Transverse colon (tissue), 4 donors: ENCODE measurements around the gene SDK1. TPM values are rescaled to one million over a fixed set of nuclear protein-coding genes. Genes with fewer than 3 reads are reported as not detected.

Source experiments
- DNase-seq: peaks from one replicate; pipeline ENCODE4 v3.0.0-alpha.2; 2019
- H3K27ac ChIP-seq, 4 donors: fragments of 200-600 bp; sonication (generic); 2 replicates each; pipeline ENCODE4 v1.5.1; 2016 to 2018; ENCODE audit warnings: inconsistent platforms in 4 of 4
- H3K27me3 ChIP-seq: fragments of 200-600 bp; sonication (generic); 2 replicates; pipeline ENCODE4 v1.5.1; 2017; ENCODE audit warnings: inconsistent platforms
- H3K36me3 ChIP-seq, 4 donors: fragments of 200-600 bp; sonication (generic); 2 replicates each; pipeline ENCODE4 v1.5.1; 2017 to 2019; ENCODE audit warnings: inconsistent platforms in 4 of 4
- H3K4me1 ChIP-seq, 4 donors: fragments of 200-600 bp; sonication (generic); 2 replicates each; pipeline ENCODE4 v1.5.1; 2017 to 2020; ENCODE audit warnings: inconsistent platforms in 4 of 4
- H3K4me3 ChIP-seq, 4 donors: fragments of 200-600 bp; sonication (generic); 1 replicate in 1 of 4; 2 replicates in 3 of 4; pipeline versions ENCODE4 v1.5.1 to v1.6.1; 2017 to 2019; ENCODE audit warnings: inconsistent platforms in 4 of 4
- H3K9me3 ChIP-seq, 2 donors: fragments of 200-600 bp; sonication (generic); 2 replicates each; pipeline ENCODE4 v1.5.1; 2017 to 2019; ENCODE audit warnings: inconsistent platforms in 2 of 2
- EP300 ChIP-seq: sonication (generic); formaldehyde crosslinking; IDR thresholded peaks from one replicate; pipeline ENCODE4 v1.6.1; 2017; ENCODE audit warnings: antibody characterized with exemption, low read depth
- POLR2A ChIP-seq: fragments of 450-650 bp; IDR thresholded peaks from one replicate; pipeline ENCODE4 v1.6.1; 2016; ENCODE audit warnings: antibody characterized with exemption, mild to moderate bottlenecking, moderate library complexity
- POLR2AphosphoS5 ChIP-seq, 3 donors: sonication (generic); formaldehyde crosslinking; IDR thresholded peaks; one replicate each; pipeline ENCODE4 v1.6.1; 2016; ENCODE audit warnings: antibody characterized with exemption in 3 of 3
- WGBS, 2 donors: methylation state at CpG; one replicate each; pipeline ENCODE4 v1.1.5; 2018; ENCODE audit warnings: low coverage in 1 of 2; 5-methylcytosine and 5-hydroxymethylcytosine counted together
- in situ Hi-C, 4 donors: fragments of 200-750 bp; cut with MboI; loops; one replicate each; pipeline versions ENCODE4 v1.15.0 to v1.15.1; 2017; ENCODE audit warnings: low sequenced_read_pairs in 3 of 4, low pct_ligation_motif_present in 1 of 4, low pct_unique_long_range_greater_than_20kb in 1 of 4
- intact Hi-C: fragments of 100-400 bp; cut with DNase I; formaldehyde crosslinking; loops from one replicate; pipeline ENCODE4 v1.15.1; 2023; ENCODE audit warnings: low total_unique reads
- total RNA-seq, 4 donors: library from RNA; depleted of rRNA; stranded (reverse); fragments of >200 nt; gene quantifications; one replicate each; pipeline ENCODE4 v1.1.0, GENCODE V29; 2016
- TF ChIP-seq, protein P1 (sequence below), 5 experiments: fragments of 200-600 bp in 3 of 5; fragments of 450-650 bp in 2 of 5; sonication (generic) in 3 of 5; IDR thresholded peaks; 1 replicate in 2 of 5; 2 replicates in 3 of 5; pipeline ENCODE4 v1.5.1; 2016 to 2017; ENCODE audit warnings: antibody characterized with exemption in 5 of 5, inconsistent platforms in 3 of 5, mild to moderate bottlenecking in 2 of 5, moderate library complexity in 1 of 5

SDK1 gene
- total RNA-seq, 4 donors from 2014 or later: 4.0 to 8.6 (median 5.4) TPM

DNA sequence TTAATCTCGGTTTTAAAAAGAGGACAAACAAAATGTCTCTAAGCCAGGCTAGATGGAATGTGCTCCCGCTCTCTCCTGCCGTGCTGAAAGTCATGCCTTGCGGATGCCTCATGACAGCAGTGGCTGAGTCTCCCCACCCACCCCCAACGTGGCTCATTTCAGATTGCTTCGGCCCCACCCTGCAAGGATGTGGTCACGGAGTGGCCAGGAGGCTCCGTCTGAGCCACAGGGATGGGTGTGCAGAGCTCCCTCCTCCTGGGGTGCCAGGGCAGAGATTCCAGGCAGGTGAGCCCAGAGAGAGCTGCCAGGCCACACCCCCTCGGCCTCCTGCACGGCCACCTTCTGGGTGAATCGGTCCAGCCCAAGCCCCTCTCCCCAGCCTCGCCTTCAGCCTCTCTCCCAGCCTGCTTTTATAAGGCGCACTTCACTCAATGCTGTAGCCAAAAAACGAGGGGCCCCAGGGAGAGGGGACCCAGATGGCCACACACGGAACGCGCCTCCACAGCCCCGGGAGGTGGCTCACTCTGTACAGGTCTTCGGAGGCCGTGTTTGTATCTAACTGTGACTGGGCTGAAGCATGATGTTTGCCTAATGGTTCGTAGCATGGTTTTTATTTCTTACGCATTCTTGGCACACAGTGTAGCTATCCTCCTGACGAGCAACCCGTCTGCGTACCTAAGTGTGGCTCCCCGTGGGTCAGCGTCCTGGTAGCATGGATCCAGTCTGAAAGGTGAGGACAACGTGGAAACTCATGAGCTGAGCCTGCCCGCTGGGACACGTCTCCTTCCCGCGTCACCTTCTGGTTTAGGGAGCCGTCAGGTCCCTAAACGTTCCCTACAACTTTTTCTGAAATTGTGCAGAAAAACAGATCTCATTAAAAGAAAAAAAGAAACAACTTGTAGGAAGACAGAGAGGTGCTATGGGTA lies 967.3 kb downstream of the SDK1 start:
- Histone ChIP-seq H3K9me3 (no peaks in the 10 kb centered on the region), H3K4me3 (no peak overlapping the region), H3K36me3 (no peaks in the 10 kb centered on the region), H3K27ac (no peak overlapping the region), H3K27me3 (no peaks in the 10 kb centered on the region), H3K4me1 (no peaks in the 10 kb centered on the region)
- intact Hi-C loops: no loop called here
- 65 to 82% methylated on average over 8 to 34 of the region's 34 CpGs for WGBS, 2 donors
- in situ Hi-C loops: no loop called here
- TF ChIP-seq, protein P1, sequence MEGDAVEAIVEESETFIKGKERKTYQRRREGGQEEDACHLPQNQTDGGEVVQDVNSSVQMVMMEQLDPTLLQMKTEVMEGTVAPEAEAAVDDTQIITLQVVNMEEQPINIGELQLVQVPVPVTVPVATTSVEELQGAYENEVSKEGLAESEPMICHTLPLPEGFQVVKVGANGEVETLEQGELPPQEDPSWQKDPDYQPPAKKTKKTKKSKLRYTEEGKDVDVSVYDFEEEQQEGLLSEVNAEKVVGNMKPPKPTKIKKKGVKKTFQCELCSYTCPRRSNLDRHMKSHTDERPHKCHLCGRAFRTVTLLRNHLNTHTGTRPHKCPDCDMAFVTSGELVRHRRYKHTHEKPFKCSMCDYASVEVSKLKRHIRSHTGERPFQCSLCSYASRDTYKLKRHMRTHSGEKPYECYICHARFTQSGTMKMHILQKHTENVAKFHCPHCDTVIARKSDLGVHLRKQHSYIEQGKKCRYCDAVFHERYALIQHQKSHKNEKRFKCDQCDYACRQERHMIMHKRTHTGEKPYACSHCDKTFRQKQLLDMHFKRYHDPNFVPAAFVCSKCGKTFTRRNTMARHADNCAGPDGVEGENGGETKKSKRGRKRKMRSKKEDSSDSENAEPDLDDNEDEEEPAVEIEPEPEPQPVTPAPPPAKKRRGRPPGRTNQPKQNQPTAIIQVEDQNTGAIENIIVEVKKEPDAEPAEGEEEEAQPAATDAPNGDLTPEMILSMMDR (IDR thresholded peaks at IDR 0.05): no peak
- TF ChIP-seq POLR2AphosphoS5 (IDR thresholded peaks at IDR 0.05) (no peak), POLR2A (no peak), EP300 (no peak)
- DNase-seq: no peak

DNA sequence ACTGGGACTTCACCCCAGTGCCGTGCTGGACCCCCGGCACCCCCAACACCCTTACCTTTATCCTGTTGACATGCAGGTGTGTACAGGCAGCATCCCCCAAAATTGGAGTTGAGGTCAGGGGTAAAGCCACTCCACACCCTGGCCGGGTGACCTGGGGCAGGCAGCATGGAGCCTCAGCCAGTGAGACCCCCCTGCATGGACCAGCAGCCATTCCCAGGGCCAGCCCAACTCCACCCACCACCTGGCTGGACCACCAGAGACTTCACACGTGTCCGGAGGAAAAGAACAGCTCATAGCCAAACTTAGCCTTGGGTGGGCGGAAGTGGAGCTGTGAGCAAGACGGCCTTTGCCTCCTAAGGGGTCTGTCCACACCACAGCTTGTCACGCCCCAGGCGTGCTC lies 968.0 kb downstream of the SDK1 start:
- Histone ChIP-seq H3K4me3 (no peak overlapping the region), H3K9me3 (no peaks in the 10 kb centered on the region), H3K36me3 (no peaks in the 10 kb centered on the region), H3K4me1 (no peaks in the 10 kb centered on the region), H3K27ac (no peak overlapping the region), H3K27me3 (no peaks in the 10 kb centered on the region)
- in situ Hi-C loops (no loop called here), intact Hi-C loops (no loop called here)
- DNase-seq: no peak
- TF ChIP-seq, protein P1 (IDR thresholded peaks at IDR 0.05): no peak
- TF ChIP-seq POLR2AphosphoS5 (IDR thresholded peaks at IDR 0.05) (no peak), EP300 (no peak), POLR2A (no peak)
- WGBS, 2 donors: 86% methylated on average over 9 of the region's 9 CpGs; no CpG with 5 or more reads in 1 of the 2 donors

DNA sequence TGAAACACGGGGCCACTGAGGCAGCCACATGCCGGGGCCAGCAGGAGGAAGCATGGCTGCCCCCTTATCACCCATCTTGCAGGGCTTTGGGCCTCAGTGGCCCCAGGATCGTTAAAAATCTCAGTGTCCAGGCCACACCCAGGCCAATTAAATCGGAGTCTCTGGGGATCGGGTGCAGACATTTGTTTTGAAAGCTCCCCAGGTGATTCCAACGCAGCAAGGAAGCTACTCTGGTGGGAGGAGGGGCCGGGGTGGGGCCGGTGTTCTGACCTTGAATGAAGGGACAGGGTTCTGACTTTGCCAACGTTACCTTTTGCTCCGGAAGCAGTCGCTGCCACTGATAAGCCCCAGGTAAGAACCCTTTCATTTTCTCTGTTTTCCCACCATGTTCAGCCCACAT lies 968.7 kb downstream of the SDK1 start:
- Histone ChIP-seq H3K36me3 (no peaks in the 10 kb centered on the region), H3K4me3 (no peak overlapping the region), H3K9me3 (no peaks in the 10 kb centered on the region), H3K27me3 (no peaks in the 10 kb centered on the region), H3K27ac (no peak overlapping the region), H3K4me1 (no peaks in the 10 kb centered on the region)
- no peak for DNase-seq
- WGBS, 2 donors: 59% methylated on average over 11 of the region's 11 CpGs; no CpG with 5 or more reads in 1 of the 2 donors
- in situ Hi-C loops: no loop called here
- intact Hi-C loops: no loop called here
- TF ChIP-seq, protein P1 (IDR thresholded peaks at IDR 0.05): no peak
- no peak for TF ChIP-seq POLR2A
- no peak for TF ChIP-seq POLR2AphosphoS5 (IDR thresholded peaks at IDR 0.05)
- TF ChIP-seq EP300: no peak

DNA sequence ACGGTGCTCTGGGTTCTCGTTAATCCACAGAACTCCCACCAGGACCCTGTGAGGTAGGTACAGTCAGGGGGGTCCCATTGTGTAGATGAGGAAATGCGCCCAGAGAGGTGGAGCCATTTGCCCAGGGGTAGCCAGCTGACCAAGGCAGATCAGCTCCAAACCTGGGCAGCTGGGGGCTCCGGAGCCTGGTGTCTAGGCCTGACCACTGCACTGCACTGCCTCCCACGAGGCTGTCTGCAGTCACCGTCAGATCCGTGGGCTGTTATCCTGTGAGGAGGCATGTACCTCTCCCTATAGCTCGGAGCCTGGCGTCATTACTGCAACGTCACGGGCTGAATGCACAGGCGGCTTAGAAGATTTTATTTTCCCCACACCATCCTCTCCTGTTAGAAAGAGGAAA lies 969.2 kb downstream of the SDK1 start:
- H3K4me1 ChIP-seq: no peaks in the 10 kb centered on the region
- no peak overlapping the region for H3K27ac ChIP-seq
- H3K36me3 ChIP-seq: no peaks in the 10 kb centered on the region
- intact Hi-C loops: no loop called here
- no peak for DNase-seq
- H3K4me3 ChIP-seq: no peak overlapping the region
- no peaks in the 10 kb centered on the region for H3K9me3 ChIP-seq
- H3K27me3 ChIP-seq: no peaks in the 10 kb centered on the region
- TF ChIP-seq POLR2A (no peak), EP300 (no peak), POLR2AphosphoS5 (IDR thresholded peaks at IDR 0.05) (no peak)
- TF ChIP-seq, protein P1 (IDR thresholded peaks at IDR 0.05): no peak
- in situ Hi-C loops: no loop called here
- 81 to 95% methylated on average over 7 to 12 of the region's 12 CpGs for WGBS, 2 donors
